Gastrocnemius medialis (tissue), 4 donors: Measurements from ENCODE around the gene BCL2L2.

Experiments used
- POLR2A ChIP-seq, 2 donors: fragments of 450-650 bp; IDR thresholded peaks; one replicate each; pipeline ENCODE4 v1.6.1; 2017; ENCODE audit warnings: antibody characterized with exemption in 2 of 2, mild to moderate bottlenecking in 2 of 2, moderate library complexity in 2 of 2
- TF ChIP-seq, protein P1 (sequence below), 5 experiments: fragments of 450-650 bp in 3 of 5; fragments of 200-600 bp in 2 of 5; sonication (generic) in 2 of 5; IDR thresholded peaks in 4 of 5; conservative IDR thresholded peaks in 1 of 5; 1 replicate in 4 of 5; 2 replicates in 1 of 5; pipeline ENCODE4 v1.5.1; 2016 to 2019; ENCODE audit warnings: antibody characterized with exemption in 5 of 5, mild to moderate bottlenecking in 3 of 5, moderate library complexity in 3 of 5

DNA sequence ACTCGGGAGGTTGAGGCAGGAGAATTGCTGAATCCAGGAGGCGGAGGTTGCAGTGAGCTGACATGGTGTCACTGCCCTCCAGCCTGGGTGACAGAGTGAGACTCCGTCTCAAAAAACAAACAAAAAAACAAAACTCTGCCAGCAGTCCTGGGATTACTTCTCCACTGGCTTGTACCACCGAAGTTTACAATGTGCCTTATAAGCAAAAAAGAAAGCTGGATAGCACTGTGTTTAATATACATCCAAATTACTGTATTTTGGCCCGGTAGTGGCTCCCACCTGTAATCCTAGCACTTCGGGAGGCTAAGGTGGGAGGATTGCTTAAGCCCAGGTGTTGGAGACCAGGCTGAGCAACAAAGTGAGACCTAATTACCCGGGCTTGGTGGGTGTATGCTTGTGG, 37.4 kb upstream of the BCL2L2 start:
- TF ChIP-seq, protein P1, sequence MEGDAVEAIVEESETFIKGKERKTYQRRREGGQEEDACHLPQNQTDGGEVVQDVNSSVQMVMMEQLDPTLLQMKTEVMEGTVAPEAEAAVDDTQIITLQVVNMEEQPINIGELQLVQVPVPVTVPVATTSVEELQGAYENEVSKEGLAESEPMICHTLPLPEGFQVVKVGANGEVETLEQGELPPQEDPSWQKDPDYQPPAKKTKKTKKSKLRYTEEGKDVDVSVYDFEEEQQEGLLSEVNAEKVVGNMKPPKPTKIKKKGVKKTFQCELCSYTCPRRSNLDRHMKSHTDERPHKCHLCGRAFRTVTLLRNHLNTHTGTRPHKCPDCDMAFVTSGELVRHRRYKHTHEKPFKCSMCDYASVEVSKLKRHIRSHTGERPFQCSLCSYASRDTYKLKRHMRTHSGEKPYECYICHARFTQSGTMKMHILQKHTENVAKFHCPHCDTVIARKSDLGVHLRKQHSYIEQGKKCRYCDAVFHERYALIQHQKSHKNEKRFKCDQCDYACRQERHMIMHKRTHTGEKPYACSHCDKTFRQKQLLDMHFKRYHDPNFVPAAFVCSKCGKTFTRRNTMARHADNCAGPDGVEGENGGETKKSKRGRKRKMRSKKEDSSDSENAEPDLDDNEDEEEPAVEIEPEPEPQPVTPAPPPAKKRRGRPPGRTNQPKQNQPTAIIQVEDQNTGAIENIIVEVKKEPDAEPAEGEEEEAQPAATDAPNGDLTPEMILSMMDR (IDR thresholded peaks at IDR 0.05 in 4 of 5, conservative IDR thresholded peaks at IDR 0.05 in 1 of 5): no peak
- no peak for TF ChIP-seq POLR2A (IDR thresholded peaks at IDR 0.05)
